WERI-Rb-1 (cell line): ENCODE measurements around the gene DEPDC1.
"Not testable (repeated sequence)": the region's sequence is repeated elsewhere in the genome, so short reads cannot be mapped to it uniquely, and the experiment has no call there.

Experiments
- DNase-seq: peaks from one replicate; pipeline ENCODE4 v3.0.0-alpha.2; 2020
- H3K27ac ChIP-seq: fragments of 250-450 bp; sonication (Bioruptor Pico); 2 replicates; pipeline ENCODE4 v1.5.1; 2020; ENCODE audit warnings: mild to moderate bottlenecking, moderate library complexity
- H3K27me3 ChIP-seq: fragments of 250-450 bp; sonication (Bioruptor Pico); 2 replicates; pipeline ENCODE4 v1.5.1; 2021; ENCODE audit warnings: mild to moderate bottlenecking, low read depth, moderate library complexity; ENCODE audit not compliant: insufficient read depth, severe bottlenecking
- H3K36me3 ChIP-seq: fragments of 250-450 bp; sonication (Bioruptor Pico); 2 replicates; pipeline ENCODE4 v1.5.1; 2020; ENCODE audit warnings: mild to moderate bottlenecking, moderate library complexity
- H3K4me3 ChIP-seq: 2 replicates; pipeline ENCODE4 v1.5.1; 2011; ENCODE audit warnings: low read depth, mild to moderate bottlenecking, control low read depth, low read length
- H3K9me3 ChIP-seq: fragments of 250-450 bp; sonication (Bioruptor Pico); 2 replicates; pipeline ENCODE4 v1.5.1; 2021; ENCODE audit warnings: mild to moderate bottlenecking, moderate library complexity; ENCODE audit not compliant: severe bottlenecking
- TF ChIP-seq, protein P1 (sequence below): IDR thresholded peaks from 2 replicates; pipeline ENCODE4 v1.5.1; 2011; ENCODE audit warnings: low read depth, mild to moderate bottlenecking, control low read depth, inconsistent platforms, low read length

The DEPDC1 gene

DNA sequence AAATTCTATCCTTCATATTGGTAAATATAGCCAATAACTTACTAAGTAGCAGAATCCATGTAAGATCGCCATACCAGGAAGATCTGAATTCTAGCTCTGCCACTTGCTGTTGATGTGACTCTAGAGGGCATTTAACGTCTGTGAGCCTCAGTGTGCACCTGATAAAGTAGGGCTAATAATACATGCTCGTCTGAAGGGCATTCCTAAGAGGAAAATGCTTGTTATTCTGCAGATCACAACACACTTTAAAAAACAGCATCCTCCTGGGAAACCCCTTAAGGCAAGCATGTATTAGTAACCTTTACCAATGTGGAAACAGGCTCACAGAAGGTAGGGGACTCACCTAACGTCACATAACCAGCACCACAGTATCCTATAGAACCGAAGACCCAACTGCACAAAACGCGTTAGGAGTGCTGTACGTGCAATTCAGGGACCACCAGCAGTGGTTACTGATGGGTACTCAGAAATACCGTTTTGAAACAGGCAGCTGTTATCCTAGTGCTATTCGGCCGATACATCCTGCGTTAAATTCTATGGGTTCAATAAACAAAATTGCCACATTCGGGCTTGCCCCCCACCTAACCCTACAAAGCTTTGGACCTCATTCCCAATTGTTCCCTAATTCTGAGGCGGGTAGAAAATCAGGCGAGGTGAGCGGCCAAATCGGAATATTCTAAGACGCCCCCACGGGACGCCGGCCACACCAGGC is 758 bp downstream of the DEPDC1 start:
- Histone ChIP-seq H3K27ac (peak overlapping the region; percentile 95), H3K36me3 (peaks cover 36% of the 10 kb centered on the region), H3K27me3 (no peaks in the 10 kb centered on the region), H3K9me3 (no peaks in the 10 kb centered on the region), H3K4me3 (peak overlapping the region; percentile 100)
- DNase-seq, result no peak
- TF ChIP-seq, protein P1, sequence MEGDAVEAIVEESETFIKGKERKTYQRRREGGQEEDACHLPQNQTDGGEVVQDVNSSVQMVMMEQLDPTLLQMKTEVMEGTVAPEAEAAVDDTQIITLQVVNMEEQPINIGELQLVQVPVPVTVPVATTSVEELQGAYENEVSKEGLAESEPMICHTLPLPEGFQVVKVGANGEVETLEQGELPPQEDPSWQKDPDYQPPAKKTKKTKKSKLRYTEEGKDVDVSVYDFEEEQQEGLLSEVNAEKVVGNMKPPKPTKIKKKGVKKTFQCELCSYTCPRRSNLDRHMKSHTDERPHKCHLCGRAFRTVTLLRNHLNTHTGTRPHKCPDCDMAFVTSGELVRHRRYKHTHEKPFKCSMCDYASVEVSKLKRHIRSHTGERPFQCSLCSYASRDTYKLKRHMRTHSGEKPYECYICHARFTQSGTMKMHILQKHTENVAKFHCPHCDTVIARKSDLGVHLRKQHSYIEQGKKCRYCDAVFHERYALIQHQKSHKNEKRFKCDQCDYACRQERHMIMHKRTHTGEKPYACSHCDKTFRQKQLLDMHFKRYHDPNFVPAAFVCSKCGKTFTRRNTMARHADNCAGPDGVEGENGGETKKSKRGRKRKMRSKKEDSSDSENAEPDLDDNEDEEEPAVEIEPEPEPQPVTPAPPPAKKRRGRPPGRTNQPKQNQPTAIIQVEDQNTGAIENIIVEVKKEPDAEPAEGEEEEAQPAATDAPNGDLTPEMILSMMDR, result no peak

DNA sequence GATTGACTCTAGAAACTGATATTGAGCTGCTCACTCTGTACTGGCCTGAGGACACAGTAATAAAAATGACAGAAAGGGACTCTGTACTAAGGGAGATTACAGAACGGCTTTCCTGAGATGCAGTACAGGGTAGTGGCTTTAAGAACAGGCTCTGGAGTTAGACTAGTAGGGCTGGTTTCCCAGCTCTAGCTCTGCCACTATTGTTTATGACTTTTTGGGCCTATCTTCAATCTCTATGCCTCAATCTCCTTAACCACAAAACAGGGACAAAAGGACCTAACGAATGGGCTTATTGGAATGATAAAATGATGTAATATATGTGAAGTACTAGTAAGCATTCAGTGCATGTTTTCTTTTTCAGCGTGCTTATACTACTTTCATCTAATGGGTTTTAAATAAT is 1.4 kb downstream of the DEPDC1 start:
- Histone ChIP-seq H3K9me3 (no peaks in the 10 kb centered on the region), H3K4me3 (peak overlapping the region; percentile 100), H3K36me3 (peaks cover 39% of the 10 kb centered on the region), H3K27me3 (no peaks in the 10 kb centered on the region), H3K27ac (no peak overlapping the region; the same call in 1 of the 2 replicates)
- TF ChIP-seq, protein P1, result no peak
- no peak for DNase-seq

DNA sequence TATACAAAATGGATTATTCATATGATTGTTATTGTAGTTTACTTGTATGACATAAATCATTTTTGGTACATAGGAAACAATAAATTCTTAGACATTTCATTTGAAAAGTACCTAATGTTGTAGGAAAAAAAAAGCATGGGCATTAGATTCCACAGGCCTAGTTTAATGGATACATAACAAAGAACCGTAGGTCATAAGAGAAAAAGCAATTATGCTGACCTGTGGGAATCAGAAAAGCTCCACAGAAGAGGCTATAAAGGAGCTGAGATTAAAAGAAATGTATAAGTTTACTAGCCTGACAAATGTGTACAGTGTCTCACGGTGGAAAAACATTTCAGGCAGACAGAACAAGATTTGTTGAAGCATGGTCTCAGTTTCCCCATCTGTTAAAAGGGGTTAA is 3.7 kb downstream of the DEPDC1 start:
- TF ChIP-seq, protein P1, result no peak
- no peak overlapping the region for H3K4me3 ChIP-seq
- H3K27ac ChIP-seq, result no peak overlapping the region
- H3K36me3 ChIP-seq, result peaks cover 55% of the 10 kb centered on the region
- H3K27me3 ChIP-seq, result no peaks in the 10 kb centered on the region
- H3K9me3 ChIP-seq, result no peaks in the 10 kb centered on the region
- DNase-seq, result no peak

DNA sequence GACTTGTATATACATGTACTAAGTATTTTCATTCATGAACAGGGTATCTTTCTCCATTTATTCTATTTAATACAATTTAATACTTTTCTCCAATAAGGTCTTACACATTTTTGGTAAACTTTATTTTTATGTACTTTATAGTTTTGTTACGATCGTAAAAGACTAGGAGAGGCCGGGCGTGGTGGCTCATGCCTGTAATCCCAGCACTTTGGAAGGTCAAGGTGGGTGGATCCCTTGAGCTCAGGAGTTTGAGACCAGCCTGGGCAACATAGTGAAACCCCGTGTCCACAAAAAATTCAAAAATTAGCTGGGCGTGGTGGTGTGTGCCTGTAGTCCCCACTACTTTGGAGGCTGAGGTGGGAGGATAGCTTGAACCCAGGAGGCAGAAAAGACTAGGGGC is 4.6 kb downstream of the DEPDC1 start:
- H3K4me3 ChIP-seq, DNase-seq, H3K27ac ChIP-seq, H3K9me3 ChIP-seq, H3K27me3 ChIP-seq: not testable (repeated sequence)
- peaks cover 64% of the 10 kb centered on the region for H3K36me3 ChIP-seq

DNA sequence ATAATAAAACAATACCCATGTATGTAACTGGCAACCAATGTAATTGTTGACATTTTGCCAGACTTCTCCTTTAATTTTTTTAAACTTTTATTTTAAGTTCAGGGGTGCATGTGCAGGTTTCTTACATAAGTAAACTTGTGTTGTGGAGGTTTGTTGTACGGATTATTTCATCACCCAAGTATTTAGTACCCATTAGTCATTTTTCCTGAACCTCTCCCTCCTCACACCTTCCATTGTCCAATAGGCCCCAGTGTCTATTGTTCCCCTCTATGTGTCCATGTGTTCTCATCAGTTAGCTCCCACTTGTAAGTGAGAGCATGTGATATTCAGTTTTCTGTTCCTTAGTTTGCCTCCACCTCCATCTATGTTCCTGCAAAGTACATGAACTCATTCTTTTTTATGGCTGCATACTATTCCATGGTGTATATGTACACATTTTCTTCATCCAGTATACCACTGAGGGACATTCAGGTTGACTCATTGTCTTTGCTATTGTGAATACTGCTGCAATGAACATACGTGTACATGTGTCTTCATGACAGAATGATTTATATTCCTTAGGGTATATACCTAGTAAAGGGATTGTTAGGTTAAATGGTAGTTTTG is 6.7 kb downstream of the DEPDC1 start:
- Histone ChIP-seq H3K27me3 (no peaks in the 10 kb centered on the region), H3K9me3 (no peaks in the 10 kb centered on the region), H3K4me3 (no peak overlapping the region), H3K27ac (no peak overlapping the region), H3K36me3 (peaks cover 75% of the 10 kb centered on the region)
- DNase-seq, result no peak
- TF ChIP-seq, protein P1, result no peak

DNA sequence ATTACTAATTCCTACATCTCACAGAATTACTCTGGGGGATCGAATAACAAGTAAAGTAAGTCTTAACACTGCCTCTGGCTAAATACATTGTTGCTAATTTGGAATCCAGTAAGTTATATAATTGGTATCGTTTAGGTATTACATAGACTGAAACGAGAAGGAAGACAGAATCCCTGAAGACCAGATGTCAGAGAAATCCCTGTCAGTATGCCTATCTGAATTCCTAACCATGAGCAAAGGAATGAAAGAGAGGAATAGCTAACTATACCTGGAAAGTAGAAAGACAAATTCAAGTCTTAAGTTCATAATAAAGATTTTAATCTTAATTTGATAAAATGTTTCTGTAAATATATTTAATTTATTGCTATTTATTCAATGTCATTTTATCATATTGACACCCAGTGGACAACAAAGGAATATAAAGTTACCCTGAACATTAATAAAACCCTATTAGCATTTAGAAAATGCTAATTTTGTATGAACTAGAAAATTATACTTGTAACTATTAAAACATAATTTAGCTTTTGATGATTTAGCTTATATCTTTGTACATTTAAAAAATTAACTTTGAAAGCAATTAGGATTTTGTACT is 11.4 kb downstream of the DEPDC1 start:
- TF ChIP-seq, protein P1, result no peak
- Histone ChIP-seq H3K27me3 (no peaks in the 10 kb centered on the region), H3K4me3 (no peak overlapping the region), H3K9me3 (no peaks in the 10 kb centered on the region), H3K36me3 (peaks cover 72% of the 10 kb centered on the region), H3K27ac (no peak overlapping the region)
- DNase-seq, result no peak
